Endothelial cell (in vitro differentiated cells): Measurements from ENCODE around the gene RHBDL2. TPM values are rescaled to one million over a fixed set of nuclear protein-coding genes. Genes with fewer than 3 reads are reported as not detected.
A peak's percentile ranks its signal among the peaks of the same experiment; 100 is the strongest.
"Not testable (repeated sequence)": the region's sequence is repeated elsewhere in the genome, so short reads cannot be mapped to it uniquely, and the experiment has no call there.

Experiments
- DNase-seq: peaks from one replicate; pipeline ENCODE4 v3.0.0; 2021; ENCODE audit warnings: low spot score
- H3K27ac Mint-ChIP-seq: one replicate; pipeline ENCODE4 v1.8.0; 2021; ENCODE audit warnings: mixed read lengths, inconsistent platforms; ENCODE audit not compliant: unreplicated experiment
- H3K27me3 Mint-ChIP-seq: one replicate; pipeline ENCODE4 v1.8.0; 2021; ENCODE audit warnings: mild to moderate bottlenecking, moderate library complexity, mixed read lengths, inconsistent platforms; ENCODE audit not compliant: unreplicated experiment
- H3K36me3 Mint-ChIP-seq: one replicate; pipeline ENCODE4 v1.8.0; 2021; ENCODE audit warnings: mild to moderate bottlenecking, low read depth, mixed read lengths, inconsistent platforms; ENCODE audit not compliant: unreplicated experiment
- H3K4me1 Mint-ChIP-seq: one replicate; pipeline ENCODE4 v1.8.0; 2021; ENCODE audit warnings: mild to moderate bottlenecking, mixed read lengths, inconsistent platforms; ENCODE audit not compliant: unreplicated experiment
- H3K4me3 Mint-ChIP-seq: one replicate; pipeline ENCODE4 v1.8.0; 2021; ENCODE audit warnings: mild to moderate bottlenecking, mixed read lengths, inconsistent platforms; ENCODE audit not compliant: unreplicated experiment
- H3K9me3 Mint-ChIP-seq: one replicate; pipeline ENCODE4 v1.8.0; 2021; ENCODE audit warnings: mixed read lengths, inconsistent platforms; ENCODE audit not compliant: unreplicated experiment
- CTCF ChIP-seq: fragments of 200-600 bp; sonication (generic); IDR thresholded peaks from one replicate; pipeline ENCODE4 v1.5.0; 2021; ENCODE audit warnings: antibody characterized with exemption; ENCODE audit not compliant: unreplicated experiment
- total RNA-seq: library from RNA; stranded (reverse); fragmentation: NEBNext Ultra II Directional; extraction: Animal tissue kit (Norgen Biotek cat#: 25700); gene quantifications from one replicate; pipeline ENCODE4 v1.2.1, GENCODE V29; 2021; ENCODE audit not compliant: unreplicated experiment

Gene RHBDL2
- total RNA-seq, 1 donor from 2014 or later = not detected

- Mint-ChIP-seq H3K4me1 (peaks cover 6% of the 10 kb centered on the region), H3K27me3 (no peaks in the 10 kb centered on the region), H3K9me3 (no peaks in the 10 kb centered on the region), H3K27ac (peak overlapping the region; percentile 1), H3K4me3 (no peak overlapping the region), H3K36me3 (peaks cover 27% of the 10 kb centered on the region)
- TF ChIP-seq CTCF = no peak
- no peak for DNase-seq
Observed at GRCh38 chr1:38840281-38840680, 101.3 kb downstream of the RHBDL2 start.

GRCh38 chr1:38839363-38839762 is 102.3 kb downstream of the RHBDL2 start:
- TF ChIP-seq CTCF = no peak
- Mint-ChIP-seq H3K27me3 (no peaks in the 10 kb centered on the region), H3K4me1 (peaks cover 6% of the 10 kb centered on the region), H3K27ac (no peak overlapping the region), H3K9me3 (no peaks in the 10 kb centered on the region), H3K36me3 (peaks cover 18% of the 10 kb centered on the region), H3K4me3 (no peak overlapping the region)
- DNase-seq = no peak

- Mint-ChIP-seq H3K4me1 (peaks cover 13% of the 10 kb centered on the region), H3K36me3 (peaks cover 12% of the 10 kb centered on the region)
- H3K27me3 Mint-ChIP-seq, DNase-seq, H3K9me3 Mint-ChIP-seq, H3K27ac Mint-ChIP-seq, H3K4me3 Mint-ChIP-seq: not testable (repeated sequence)
Observed at GRCh38 chr1:38836316-38836715, 105.3 kb downstream of the RHBDL2 start.

Other genes starting within 250 kb of the RHBDL2 start
- 27.3 TPM for gene RRAGC, start 82.1 kb downstream of the RHBDL2 start, total RNA-seq
- gene MYCBP, start 68.5 kb downstream of the RHBDL2 start, total RNA-seq = 34.6 TPM
- not detected for gene GJA9, start 60.2 kb downstream of the RHBDL2 start, total RNA-seq
- 81.3 TPM for gene AKIRIN1, start 49.4 kb upstream of the RHBDL2 start, total RNA-seq
- gene NDUFS5, start 84.5 kb upstream of the RHBDL2 start, total RNA-seq = 200 TPM